IPS-18c (cell line): ENCODE measurements around the gene NSMF.
"Not testable (repeated sequence)": the region's sequence is repeated elsewhere in the genome, so short reads cannot be mapped to it uniquely, and the experiment has no call there.

ENCODE experiments used
- H3K4me3 ChIP-seq: 2 replicates; pipeline ENCODE4 v1.7.0; 2013; ENCODE audit warnings: low read depth, mild to moderate bottlenecking, low read length, moderate library complexity; ENCODE audit not compliant: insufficient read depth
- H3K9me3 ChIP-seq: one replicate; pipeline ENCODE4 v1.6.1; 2013; ENCODE audit warnings: mild to moderate bottlenecking, low read length, moderate library complexity; ENCODE audit not compliant: control insufficient read depth, insufficient read depth

The NSMF gene

GRCh38 chr9:137453643-137454081 is 5.5 kb downstream of the NSMF start:
- H3K4me3 ChIP-seq, result peak overlapping the region; percentile 46; the same call in 1 of the 2 replicates
- no peaks in the 10 kb centered on the region for H3K9me3 ChIP-seq

GRCh38 chr9:137452761-137453642 is 6.1 kb downstream of the NSMF start:
- Histone ChIP-seq H3K4me3 (peak overlapping the region; percentile 46; the same call in 1 of the 2 replicates), H3K9me3 (no peaks in the 10 kb centered on the region)

GRCh38 chr9:137452006-137452760 is 7.0 kb downstream of the NSMF start:
- no peak overlapping the region for H3K4me3 ChIP-seq
- no peaks in the 10 kb centered on the region for H3K9me3 ChIP-seq

- H3K4me3 ChIP-seq, H3K9me3 ChIP-seq: not testable (repeated sequence)
Observed at GRCh38 chr9:137451264-137452005, 7.7 kb downstream of the NSMF start.

- not testable (repeated sequence) for H3K4me3 ChIP-seq, H3K9me3 ChIP-seq
Observed at GRCh38 chr9:137450539-137451222, 8.5 kb downstream of the NSMF start.

- Histone ChIP-seq H3K4me3 (no peak overlapping the region), H3K9me3 (no peaks in the 10 kb centered on the region)
Observed at GRCh38 chr9:137449931-137450538, 9.1 kb downstream of the NSMF start.

- no peak overlapping the region for H3K4me3 ChIP-seq
- H3K9me3 ChIP-seq, result no peaks in the 10 kb centered on the region
Observed at GRCh38 chr9:137449081-137449844, 9.9 kb downstream of the NSMF start.

GRCh38 chr9:137448602-137448962 is 10.6 kb downstream of the NSMF start:
- H3K9me3 ChIP-seq, result no peaks in the 10 kb centered on the region
- H3K4me3 ChIP-seq, result no peak overlapping the region

- no peaks in the 10 kb centered on the region for H3K9me3 ChIP-seq
- H3K4me3 ChIP-seq, result no peak overlapping the region
Observed at GRCh38 chr9:137447722-137448601, 11.2 kb downstream of the NSMF start.

GRCh38 chr9:137446851-137447471 is 12.2 kb downstream of the NSMF start:
- H3K4me3 ChIP-seq, result no peak overlapping the region
- H3K9me3 ChIP-seq, result no peaks in the 10 kb centered on the region

GRCh38 chr9:137445930-137446431 is 13.2 kb downstream of the NSMF start:
- Histone ChIP-seq H3K9me3 (no peaks in the 10 kb centered on the region), H3K4me3 (no peak overlapping the region; the same call in 1 of the 2 replicates)

GRCh38 chr9:137445275-137445807 is 13.8 kb downstream of the NSMF start:
- H3K4me3 ChIP-seq, result no peak overlapping the region; the same call in 1 of the 2 replicates

GRCh38 chr9:137444106-137444790 is 14.9 kb downstream of the NSMF start:
- H3K9me3 ChIP-seq, result no peaks in the 10 kb centered on the region

More at GRCh38 chr9:137445275-137445807, 13.8 kb downstream of the NSMF start:
- no peaks in the 10 kb centered on the region for H3K9me3 ChIP-seq

GRCh38 chr9:137441935-137442321 is 17.2 kb downstream of the NSMF start:
- H3K4me3 ChIP-seq, result peak overlapping the region; percentile 39
- H3K9me3 ChIP-seq, result no peaks in the 10 kb centered on the region

More at GRCh38 chr9:137444106-137444790, 14.9 kb downstream of the NSMF start:
- H3K4me3 ChIP-seq, result no peak overlapping the region
